Measurements from ENCODE around the gene STK11.
A peak's percentile ranks its signal among the peaks of the same experiment; 100 is the strongest.

The STK11 gene

GRCh38 chr19:1249990-1250436 is 44.4 kb downstream of the STK11 start:
- no peak for DNase-seq (ENCODE audit: low read depth, low spot score)

GRCh38 chr19:1250437-1251260 is 45.1 kb downstream of the STK11 start:
- no peak for DNase-seq (ENCODE audit: low read depth, low spot score)

GRCh38 chr19:1251330-1252220 is 46.0 kb downstream of the STK11 start:
- DNase-seq (ENCODE audit: low read depth, low spot score), result no peak

- no peak for DNase-seq (ENCODE audit: low read depth, low spot score)
These were observed 46.7 kb downstream of the STK11 start for GRCh38 chr19:1252221-1252820.

- DNase-seq (ENCODE audit: low read depth, low spot score), result peak; percentile 93
These were observed 47.4 kb downstream of the STK11 start for GRCh38 chr19:1252821-1253513.

- no peak for DNase-seq (ENCODE audit: low read depth, low spot score)
These were observed 48.0 kb downstream of the STK11 start for GRCh38 chr19:1253514-1254080.

GRCh38 chr19:1254081-1254527 is 48.5 kb downstream of the STK11 start:
- DNase-seq (ENCODE audit: low read depth, low spot score), result no peak

- DNase-seq (ENCODE audit: low read depth, low spot score), result no peak
These were observed 49.1 kb downstream of the STK11 start for GRCh38 chr19:1254530-1255185.

GRCh38 chr19:1255186-1256161 is 49.9 kb downstream of the STK11 start:
- no peak for DNase-seq (ENCODE audit: low read depth, low spot score)

- no peak for DNase-seq (ENCODE audit: low read depth, low spot score)
These were observed 51.3 kb downstream of the STK11 start for GRCh38 chr19:1256646-1257474.

- no peak for DNase-seq (ENCODE audit: low read depth, low spot score)
These were observed 52.0 kb downstream of the STK11 start for GRCh38 chr19:1257475-1258162.

- no peak for DNase-seq (ENCODE audit: low read depth, low spot score)
These were observed 52.5 kb downstream of the STK11 start for GRCh38 chr19:1258163-1258492.

GRCh38 chr19:1258707-1259205 is 53.2 kb downstream of the STK11 start:
- DNase-seq (ENCODE audit: low read depth, low spot score), result no peak

- no peak for DNase-seq (ENCODE audit: low read depth, low spot score)
These were observed 53.8 kb downstream of the STK11 start for GRCh38 chr19:1259206-1259875.

GRCh38 chr19:1259876-1260748 is 54.5 kb downstream of the STK11 start:
- DNase-seq (ENCODE audit: low read depth, low spot score), result no peak

Measured in brain pericyte (primary cell).